IMR-90 (cell line): Measurements from ENCODE around the gene URM1. TPM values are rescaled to one million over a fixed set of nuclear protein-coding genes. Genes with fewer than 3 reads are reported as not detected.

Source experiments
- ATAC-seq: fragments of 200-7000 bp; cut with Tn5 transposase; 2 replicates; pipeline ENCODE4 v1.9.1; 2020; ENCODE audit warnings: low read depth, mild to moderate bottlenecking, moderate library complexity
- BruUV-seq: library from RNA; stranded (reverse); fragments of 400-500 nt; replicated peaks from 2 replicates; lab custom pipeline; 2021; lab: Mats Ljungman, UMichigan
- CTCF ChIA-PET: fragments of 300-600 bp; formaldehyde crosslinking; extraction: SDS; loops from one replicate; lab custom pipeline; 2021; ENCODE audit warnings: antibody characterized with exemption; lab: Yijun Ruan, JAX
- POLR2A ChIA-PET: fragments of 300-600 bp; sonication (Branson Sonifier 250); formaldehyde crosslinking; loops from one replicate; lab custom pipeline; 2022; ENCODE audit warnings: antibody characterized with exemption; ENCODE audit not compliant: unreplicated experiment; lab: Charles Lee
- DNase-seq: peaks from one replicate; pipeline ENCODE4 v3.0.0; 2013
- H2AFZ ChIP-seq: replicated peaks from 2 replicates; pipeline ENCODE3; 2013; ENCODE audit warnings: low read length, mild to moderate bottlenecking; ENCODE audit not compliant: poor library complexity
- H2AK5ac ChIP-seq: 2 replicates; pipeline ENCODE4 v1.6.1; 2013; ENCODE audit warnings: low read depth, low read length, inconsistent platforms
- H2AK9ac ChIP-seq: replicated peaks from 2 replicates; pipeline ENCODE3; 2013; ENCODE audit warnings: mild to moderate bottlenecking, low read depth, low read length, moderate library complexity; ENCODE audit not compliant: poor library complexity
- H2BK120ac ChIP-seq: 2 replicates; pipeline ENCODE4 v1.6.1; 2013; ENCODE audit warnings: low read depth, low read length, inconsistent platforms
- H2BK15ac ChIP-seq: 3 replicates; pipeline ENCODE4 v1.6.1; 2013; ENCODE audit warnings: low read depth, low read length, inconsistent platforms
- H2BK20ac ChIP-seq: 2 replicates; pipeline ENCODE4 v1.6.1; 2013; ENCODE audit warnings: low read depth, mild to moderate bottlenecking, inconsistent platforms, low read length, moderate library complexity
- H2BK5ac ChIP-seq: 2 replicates; pipeline ENCODE4 v1.6.1; 2013; ENCODE audit warnings: mild to moderate bottlenecking, low read depth, low read length, inconsistent platforms; ENCODE audit not compliant: poor library complexity, severe bottlenecking
- H3K14ac ChIP-seq: replicated peaks from 2 replicates; pipeline ENCODE4 v1.6.1; 2013; ENCODE audit warnings: low read depth, low read length, inconsistent platforms
- H3K18ac ChIP-seq: 2 replicates; pipeline ENCODE4 v1.6.1; 2013; ENCODE audit warnings: low read depth, low read length, control low read depth
- H3K23ac ChIP-seq: 2 replicates; pipeline ENCODE4 v1.6.1; 2013; ENCODE audit warnings: low read depth, low read length, inconsistent platforms
- H3K27ac ChIP-seq: 2 replicates; pipeline ENCODE4 v1.5.1; 2013; ENCODE audit warnings: mild to moderate bottlenecking, control low read depth, low read length; ENCODE audit not compliant: insufficient read depth
- H3K27me3 ChIP-seq: 2 replicates; pipeline ENCODE4 v1.6.1; 2013; ENCODE audit warnings: low read length; ENCODE audit not compliant: control insufficient read depth, insufficient read depth
- H3K36me3 ChIP-seq: 2 replicates; pipeline ENCODE4 v1.6.1; 2013; ENCODE audit warnings: low read length, mixed read lengths; ENCODE audit not compliant: control insufficient read depth, insufficient read depth
- H3K4ac ChIP-seq: 2 replicates; pipeline ENCODE4 v1.6.1; 2013; ENCODE audit warnings: low read depth, low read length, inconsistent platforms
- H3K4me1 ChIP-seq: 2 replicates; pipeline ENCODE4 v1.6.1; 2013; ENCODE audit warnings: low read length, mixed read lengths; ENCODE audit not compliant: control insufficient read depth, insufficient read depth
- H3K4me2 ChIP-seq: 2 replicates; pipeline ENCODE4 v1.6.1; 2013; ENCODE audit warnings: low read depth, mild to moderate bottlenecking, control low read depth, low read length, moderate library complexity
- H3K4me3 ChIP-seq: 2 replicates; pipeline ENCODE4 v1.5.1; 2013; ENCODE audit warnings: low read depth, mild to moderate bottlenecking, control low read depth, low read length, moderate library complexity; ENCODE audit not compliant: insufficient read depth
- H3K56ac ChIP-seq: 2 replicates; pipeline ENCODE4 v1.6.1; 2013; ENCODE audit warnings: low read length, inconsistent platforms; ENCODE audit not compliant: insufficient read depth; ENCODE audit errors: extremely low read depth
- H3K79me1 ChIP-seq, 2 experiments: 2 replicates each; pipeline ENCODE4 v1.6.1; 2013; ENCODE audit warnings: low read length in 2 of 2, inconsistent platforms in 1 of 2, low read depth in 1 of 2
- H3K9ac ChIP-seq: 2 replicates; pipeline ENCODE4 v1.6.1; 2013; ENCODE audit warnings: low read depth, low read length, control low read depth
- H3K9me1 ChIP-seq: 2 replicates; pipeline ENCODE4 v1.6.1; 2013; ENCODE audit warnings: low read length, inconsistent platforms; ENCODE audit not compliant: insufficient read depth
- H3K9me3 ChIP-seq: 2 replicates; pipeline ENCODE4 v1.6.1; 2013; ENCODE audit warnings: low read length; ENCODE audit not compliant: control insufficient read depth, insufficient read depth
- H4K20me1 ChIP-seq: 2 replicates; pipeline ENCODE4 v1.6.1; 2013; ENCODE audit warnings: low read length, inconsistent platforms; ENCODE audit not compliant: insufficient read depth
- H4K5ac ChIP-seq: 2 replicates; pipeline ENCODE4 v1.6.1; 2013; ENCODE audit warnings: mild to moderate bottlenecking, low read depth, low read length, control low read depth
- H4K8ac ChIP-seq, 2 experiments: 2 replicates each; pipeline ENCODE4 v1.6.1; 2013; ENCODE audit warnings: low read depth in 2 of 2, low read length in 2 of 2, control low read depth in 1 of 2, inconsistent platforms in 1 of 2
- H4K91ac ChIP-seq: 2 replicates; pipeline ENCODE4 v1.6.1; 2013; ENCODE audit warnings: low read depth, low read length, inconsistent platforms; ENCODE audit not compliant: insufficient read depth
- BHLHE40 ChIP-seq: fragments of 150-350 bp; IDR thresholded peaks from 2 replicates; pipeline ENCODE4 v1.6.1; 2016; ENCODE audit warnings: mild to moderate bottlenecking, low read depth, low read length
- CEBPB ChIP-seq: IDR thresholded peaks from 2 replicates; pipeline ENCODE4 v1.6.1; 2012; ENCODE audit warnings: low read depth, low read length, improper control_type of control experiment
- CHD1 ChIP-seq: IDR thresholded peaks from 2 replicates; pipeline ENCODE4 v1.6.1; 2012; ENCODE audit warnings: low read depth, low read length, improper control_type of control experiment
- CTCF ChIP-seq: conservative IDR thresholded peaks from 2 replicates; pipeline ENCODE4 v1.5.1; 2012; ENCODE audit warnings: mild to moderate bottlenecking, low read depth, low read length, improper control_type of control experiment
- ELK1 ChIP-seq: fragments of 150-350 bp; IDR thresholded peaks from 2 replicates; pipeline ENCODE4 v1.6.1; 2016; ENCODE audit warnings: low read depth, mild to moderate bottlenecking, low read length, moderate library complexity, borderline replicate concordance
- FOS ChIP-seq: fragments of 150-350 bp; IDR thresholded peaks from 2 replicates; pipeline ENCODE4 v1.6.1; 2016; ENCODE audit warnings: low read depth, low read length
- MAFK ChIP-seq: IDR thresholded peaks from 2 replicates; pipeline ENCODE4 v1.6.1; 2012; ENCODE audit warnings: low read depth, low read length, improper control_type of control experiment
- MAZ ChIP-seq: IDR thresholded peaks from 2 replicates; pipeline ENCODE4 v1.6.1; 2012; ENCODE audit warnings: low read depth, mild to moderate bottlenecking, low read length, improper control_type of control experiment, moderate library complexity, borderline replicate concordance
- MXI1 ChIP-seq: IDR thresholded peaks from 2 replicates; pipeline ENCODE4 v1.6.1; 2012; ENCODE audit warnings: low read depth, mild to moderate bottlenecking, low read length, moderate library complexity, borderline replicate concordance
- NFE2L2 ChIP-seq: fragments of 150-350 bp; IDR thresholded peaks from 2 replicates; pipeline ENCODE4 v1.6.1; 2016; ENCODE audit warnings: low read depth, mild to moderate bottlenecking, low read length
- POLR2A ChIP-seq: IDR thresholded peaks from 2 replicates; pipeline ENCODE4 v1.6.1; 2012; ENCODE audit warnings: mild to moderate bottlenecking, low read depth, low read length
- RAD21 ChIP-seq: IDR thresholded peaks from 2 replicates; pipeline ENCODE4 v1.6.1; 2012; ENCODE audit warnings: low read length, improper control_type of control experiment
- RCOR1 ChIP-seq: IDR thresholded peaks from 2 replicates; pipeline ENCODE4 v1.6.1; 2012; ENCODE audit warnings: mild to moderate bottlenecking, low read length, improper control_type of control experiment; ENCODE audit not compliant: insufficient replicate concordance
- RFX5 ChIP-seq: IDR thresholded peaks from 2 replicates; pipeline ENCODE4 v1.8.0; 2012; ENCODE audit warnings: low read depth, mild to moderate bottlenecking, low read length, moderate library complexity
- WGBS, 2 experiments: methylation state at CpG; one replicate each; pipeline versions ENCODE4 v1.1.5 to v1.1.7; 2013; ENCODE audit warnings: missing lambda C conversion rate in 2 of 2; ENCODE audit not compliant: insufficient read length in 1 of 2; ENCODE audit errors: extremely low coverage in 2 of 2; 5-methylcytosine and 5-hydroxymethylcytosine counted together
- dilution Hi-C: fragments of 300-500 bp; cut with HindIII; formaldehyde crosslinking; loops from one replicate; pipeline ENCODE4 v1.14.3; 2018; ENCODE audit warnings: low sequenced_read_pairs; ENCODE audit not compliant: unreplicated experiment
- in situ Hi-C: fragments of 300-500 bp; cut with MboI; formaldehyde crosslinking; loops from 3 replicates; pipeline ENCODE4 v1.14.3; 2019; ENCODE audit warnings: low sequenced_read_pairs, inconsistent platforms, mixed read lengths
- intact Hi-C: fragments of 100-400 bp; cut with micrococcal nuclease; formaldehyde crosslinking; loops from 2 replicates; pipeline ENCODE4 v1.10.0; 2022
- polyA plus RNA-seq, 3 experiments: library from polyadenylated mRNA; depleted of rRNA; stranded (reverse); fragments of >200 nt; gene quantifications; 2 replicates each; pipeline ENCODE4 v1.2.3, GENCODE V29; 2012; ENCODE audit warnings: low replicate concordance in 1 of 3
- total RNA-seq: library from RNA; depleted of rRNA; stranded (reverse); fragments of >200 nt; gene quantifications from 2 replicates; pipeline ENCODE4 v1.2.3, GENCODE V29; 2012
- TF ChIP-seq, protein P1 (sequence below): fragments of 150-350 bp; IDR thresholded peaks from 2 replicates; pipeline ENCODE4 v1.6.1; 2017; ENCODE audit warnings: mild to moderate bottlenecking, antibody characterized with exemption, low read length, low read depth

Gene URM1
- total and polyA plus RNA-seq, 2 of the 4 experiments (the other 2 are of a cell fraction), result 33.2 to 66.9 TPM

GRCh38 chr9:128399861-128400260 is 28.7 kb downstream of the URM1 start:
- Histone ChIP-seq H2BK20ac (no peak overlapping the region), H4K5ac (no peak overlapping the region), H3K27me3 (peaks cover 16% of the 10 kb centered on the region), H3K18ac (no peak overlapping the region), H2AFZ (no peak overlapping the region), H2BK15ac (no peak overlapping the region), H2BK5ac (no peak overlapping the region), H3K23ac (no peak overlapping the region), H3K4me1 (no peaks in the 10 kb centered on the region), H2AK5ac (no peak overlapping the region), H4K91ac (no peak overlapping the region), H3K27ac (no peak overlapping the region), H3K4ac (no peak overlapping the region), H3K4me2 (no peak overlapping the region), H4K20me1 (no peaks in the 10 kb centered on the region), H2AK9ac (no peak overlapping the region), H3K9me3 (no peaks in the 10 kb centered on the region), H3K4me3 (no peak overlapping the region), H2BK120ac (no peak overlapping the region), H3K56ac (no peak overlapping the region), H3K14ac (no peak overlapping the region), H3K79me1 (no peaks in the 10 kb centered on the region), H3K9me1 (no peaks in the 10 kb centered on the region), H3K36me3 (no peaks in the 10 kb centered on the region), H3K9ac (no peak overlapping the region), H4K8ac (no peak overlapping the region)
- intact Hi-C loops, result no loop called here
- POLR2A ChIA-PET, result no interaction called here
- DNase-seq (no peak), ATAC-seq (no peak)
- CTCF ChIA-PET, result interaction anchor here (1.5 kb wide), 1 partner anchor 20 kb away, joined by 7 read pairs; no protein-coding TSS in a partner anchor
- in situ Hi-C loops, result no loop called here
- TF ChIP-seq FOS, result no peak
- no peak for TF ChIP-seq CHD1
- no peak for TF ChIP-seq MXI1
- no peak for TF ChIP-seq ELK1
- no peak for TF ChIP-seq RCOR1
- TF ChIP-seq RFX5, result no peak
- TF ChIP-seq CEBPB, result no peak
- TF ChIP-seq BHLHE40, result no peak
- TF ChIP-seq RAD21, result no peak
- TF ChIP-seq NFE2L2, result no peak
- TF ChIP-seq MAZ, result no peak
- no peak for TF ChIP-seq MAFK
- TF ChIP-seq CTCF, result no peak
- no peak for TF ChIP-seq POLR2A
- TF ChIP-seq, protein P1, sequence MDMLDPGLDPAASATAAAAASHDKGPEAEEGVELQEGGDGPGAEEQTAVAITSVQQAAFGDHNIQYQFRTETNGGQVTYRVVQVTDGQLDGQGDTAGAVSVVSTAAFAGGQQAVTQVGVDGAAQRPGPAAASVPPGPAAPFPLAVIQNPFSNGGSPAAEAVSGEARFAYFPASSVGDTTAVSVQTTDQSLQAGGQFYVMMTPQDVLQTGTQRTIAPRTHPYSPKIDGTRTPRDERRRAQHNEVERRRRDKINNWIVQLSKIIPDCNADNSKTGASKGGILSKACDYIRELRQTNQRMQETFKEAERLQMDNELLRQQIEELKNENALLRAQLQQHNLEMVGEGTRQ, result no peak
- 68% methylated on average over 2 of the region's 3 CpGs; no CpG with 5 or more reads in 1 of the 2 experiments for WGBS, 2 experiments
- BruUV-seq, result no TSS peak
- dilution Hi-C loops, result no loop called here
